Stimulated activated CD4-positive, alpha-beta T cell treated with anti-CD3 and anti-CD28 coated beads, Interleukin-12 subunit alpha, Interleukin-12 subunit beta, amount 100 ng/mL, for 48 hours (primary cell): ENCODE measurements around the gene TSPAN32.
"Not testable (repeated sequence)": the region's sequence is repeated elsewhere in the genome, so short reads cannot be mapped to it uniquely, and the experiment has no call there.

Source experiments
- DNase-seq, 3 donors: peaks; one replicate each; pipeline ENCODE4 v3.0.0-alpha.2; 2020; ENCODE audit warnings: low read depth in 2 of 3, low spot score in 1 of 3

TSPAN32 gene

DNA sequence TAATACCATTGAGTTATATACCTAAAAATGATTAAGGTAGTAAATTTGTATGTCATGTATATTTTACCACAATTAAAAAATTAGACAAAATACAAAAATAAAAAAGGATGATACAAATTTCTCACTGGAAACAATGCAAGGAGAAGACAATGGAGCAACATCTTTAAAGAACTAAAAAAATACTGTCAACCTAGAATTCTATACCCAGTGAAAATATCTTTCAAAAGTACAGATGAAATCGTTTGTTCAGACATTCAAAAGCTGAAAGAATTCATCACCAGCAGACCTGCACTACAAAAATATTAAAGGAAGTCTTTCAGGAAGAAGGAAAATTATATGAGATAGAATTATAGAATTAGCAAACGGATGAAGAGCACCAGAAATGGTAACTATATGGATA, 21.6 kb upstream of the TSPAN32 start:
- no peak for DNase-seq

- DNase-seq = not testable (repeated sequence)
Observed at GRCh38 chr11:2286350-2286749, 15.5 kb upstream of the TSPAN32 start.

DNA sequence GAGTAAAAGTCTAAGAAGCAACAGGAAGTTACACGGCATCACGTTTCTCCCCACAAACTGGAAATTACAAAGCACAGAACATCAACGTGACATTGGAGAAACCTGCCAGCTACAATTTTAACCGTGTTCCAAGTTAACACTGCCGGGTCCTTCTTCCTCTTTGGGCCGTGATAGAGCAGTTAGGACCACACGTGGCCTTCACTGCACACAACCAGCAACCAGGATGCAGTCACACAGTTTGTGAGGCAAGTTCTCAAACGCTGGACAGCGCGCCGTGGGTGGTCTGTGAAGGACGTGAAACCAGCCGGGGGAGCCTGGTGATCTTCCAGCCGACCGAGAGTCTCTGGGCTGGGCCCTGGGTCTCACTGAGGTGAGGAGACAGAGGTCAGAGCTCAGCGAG, 14.7 kb upstream of the TSPAN32 start:
- DNase-seq = no peak

DNA sequence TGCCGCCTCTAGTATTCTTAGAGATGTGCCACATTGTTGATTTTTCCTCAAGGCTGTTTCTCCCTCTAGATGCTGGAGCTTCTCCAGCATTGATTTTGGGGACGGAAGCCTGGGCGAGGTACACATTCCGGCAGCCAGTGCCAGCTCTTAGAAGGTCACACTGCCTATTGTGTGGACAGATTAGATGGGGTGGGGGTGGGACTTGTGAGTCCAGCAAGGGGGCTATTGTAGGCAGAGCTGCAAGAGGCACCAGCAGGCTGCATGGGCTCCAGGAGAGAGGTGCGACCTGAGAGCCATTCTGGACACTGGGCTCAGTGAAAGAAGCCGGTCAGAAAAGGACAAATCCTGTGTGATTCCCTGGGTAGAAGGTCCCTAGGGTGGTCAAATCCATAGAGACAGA, 12.5 kb upstream of the TSPAN32 start:
- no peak for DNase-seq

GRCh38 chr11:2289859-2290258, 12.0 kb upstream of the TSPAN32 start:
- DNase-seq = no peak

DNA sequence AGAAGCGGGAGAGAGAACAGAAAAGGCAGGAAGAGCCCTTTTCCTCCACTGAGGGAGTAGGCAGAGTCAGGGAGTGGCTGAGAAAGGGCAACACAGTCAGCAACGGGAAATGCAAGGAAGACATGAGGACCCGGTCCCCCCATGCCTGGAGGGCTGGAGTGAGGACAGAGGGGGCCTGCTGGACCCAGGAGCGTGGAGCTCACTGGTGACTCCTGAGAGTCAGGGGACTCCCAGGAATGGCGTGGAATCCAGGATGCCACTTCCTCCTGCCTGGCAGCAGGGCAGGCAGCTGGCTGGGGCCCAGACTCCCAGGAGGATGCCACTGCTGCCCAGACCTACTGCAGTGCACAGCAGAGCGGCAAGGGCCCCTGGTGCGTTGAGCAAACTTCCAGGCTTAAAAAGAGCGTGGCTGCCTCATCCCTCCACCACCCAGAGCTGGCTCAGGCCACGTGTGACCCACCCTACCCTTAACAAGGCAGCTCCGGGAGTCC, 11.4 kb upstream of the TSPAN32 start:
- no peak for DNase-seq

GRCh38 chr11:2293531-2293971, 8.3 kb upstream of the TSPAN32 start:
- DNase-seq = no peak

- no peak for DNase-seq
Observed at GRCh38 chr11:2293984-2294925, 7.6 kb upstream of the TSPAN32 start.

DNA sequence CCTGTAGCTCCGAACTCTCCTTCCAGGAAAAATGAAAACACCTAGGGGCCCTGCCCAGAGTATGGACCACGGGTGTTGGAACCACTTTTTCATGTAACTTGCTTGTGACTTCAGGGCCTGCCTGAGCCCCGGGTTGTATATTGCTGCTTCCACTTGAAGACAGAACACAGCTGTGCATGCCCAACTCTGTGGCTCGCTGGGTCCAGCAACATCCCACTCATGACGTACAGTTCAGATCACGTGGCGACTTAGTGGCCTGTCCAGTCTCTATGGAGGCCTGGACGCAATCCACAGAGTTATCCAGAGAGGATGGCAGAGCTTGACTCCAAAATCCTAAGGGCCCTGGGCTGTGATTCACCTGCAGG, 6.9 kb upstream of the TSPAN32 start:
- DNase-seq = no peak

GRCh38 chr11:2295971-2296912, 5.6 kb upstream of the TSPAN32 start:
- DNase-seq = no peak

GRCh38 chr11:2296913-2297622, 4.7 kb upstream of the TSPAN32 start:
- DNase-seq = no peak

GRCh38 chr11:2297623-2298030, 4.2 kb upstream of the TSPAN32 start:
- DNase-seq = no peak

- no peak for DNase-seq
Observed at GRCh38 chr11:2298131-2298794, 3.5 kb upstream of the TSPAN32 start.

GRCh38 chr11:2298795-2299761, 2.7 kb upstream of the TSPAN32 start:
- DNase-seq = no peak

DNA sequence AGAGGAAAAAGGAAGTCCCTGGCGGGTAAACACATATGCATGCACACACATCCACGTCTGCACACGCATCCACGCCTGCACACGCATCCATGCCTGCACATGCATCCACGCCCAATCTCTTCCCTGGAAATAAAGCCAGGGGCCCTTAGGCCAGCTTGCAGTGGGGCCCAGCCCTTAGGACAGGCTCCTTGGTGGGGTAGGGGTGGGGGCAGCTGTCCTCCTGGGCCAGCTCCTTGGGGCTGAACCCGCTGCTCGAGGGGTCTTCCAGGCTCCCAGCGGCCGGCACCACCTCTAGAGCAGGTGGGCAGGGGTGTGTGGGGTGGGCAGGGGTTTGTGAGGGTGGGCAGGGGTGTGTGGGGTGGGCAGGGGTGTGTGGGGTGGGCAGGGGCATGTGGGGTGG, 2.0 kb upstream of the TSPAN32 start:
- no peak for DNase-seq

GRCh38 chr11:2300290-2300935, 1.4 kb upstream of the TSPAN32 start:
- DNase-seq = no peak

DNA sequence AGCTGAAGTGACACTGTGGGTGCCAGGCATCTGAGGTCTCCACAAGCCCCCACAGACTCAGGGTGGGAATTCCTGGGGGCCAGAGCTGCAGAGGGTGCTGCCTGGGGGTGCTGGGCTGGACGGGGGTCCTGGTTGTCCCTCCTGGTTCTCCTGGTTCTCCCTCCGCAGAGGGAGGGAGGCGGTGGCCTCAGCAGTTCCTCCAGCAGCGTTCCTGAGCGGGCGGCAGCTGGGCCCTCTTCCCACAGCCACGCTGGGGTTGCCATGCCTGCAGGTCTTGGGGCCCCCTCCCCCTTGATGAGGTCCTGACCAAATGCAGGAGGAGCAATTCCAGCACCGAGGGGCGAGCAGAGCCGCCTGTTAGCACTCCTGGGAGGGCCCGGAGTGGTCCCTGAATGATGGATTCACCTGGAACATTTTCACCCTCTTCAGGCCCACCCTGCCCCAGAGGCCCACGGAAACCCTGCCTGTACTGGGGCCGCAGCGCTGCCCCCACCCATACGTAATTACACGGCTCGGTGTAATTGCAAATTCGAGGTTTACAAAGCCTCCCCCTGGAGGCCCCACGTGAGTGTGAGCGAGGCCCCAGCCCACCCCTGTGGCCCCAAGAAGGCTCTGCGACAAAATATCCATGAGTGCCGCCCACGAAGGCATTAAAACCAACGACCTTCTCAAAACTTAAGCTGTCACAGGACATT, 730 bp upstream of the TSPAN32 start:
- no peak for DNase-seq

DNA sequence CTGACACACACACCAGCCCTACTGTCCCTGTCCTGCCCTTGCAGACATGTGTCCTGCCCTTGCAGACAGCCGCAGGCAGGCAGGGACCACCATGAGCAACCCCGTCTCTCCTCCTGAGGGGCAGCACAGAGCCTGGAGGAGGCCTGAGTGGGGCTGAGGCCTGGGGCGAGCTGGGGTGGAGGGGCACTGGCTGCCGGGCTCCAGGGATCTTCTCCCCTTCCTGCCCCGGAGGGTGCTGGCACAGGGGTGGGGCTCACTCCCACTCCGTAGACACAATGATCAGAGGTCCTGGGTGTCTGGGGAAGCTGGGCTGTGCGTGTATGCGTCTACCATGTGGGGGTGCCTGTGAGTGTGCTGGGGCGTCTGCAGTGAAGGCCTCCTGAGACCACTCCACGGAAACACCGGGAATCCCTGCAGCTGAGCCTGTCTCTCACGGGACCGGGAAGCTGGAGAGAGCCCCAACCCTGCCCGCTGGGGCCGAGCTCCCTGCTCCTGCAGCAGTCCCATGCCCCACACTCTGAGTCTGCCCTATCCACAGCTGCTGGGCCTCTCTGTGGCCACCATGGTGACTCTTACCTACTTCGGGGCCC, 588 bp downstream of the TSPAN32 start:
- no peak for DNase-seq
